ENCODE data around the gene RNF223. TPM values are rescaled to one million over a fixed set of nuclear protein-coding genes. Genes with fewer than 3 reads are reported as not detected.

The RNF223 gene
- total RNA-seq, 1 experiment from 2014 or later, result 147 TPM

DNA sequence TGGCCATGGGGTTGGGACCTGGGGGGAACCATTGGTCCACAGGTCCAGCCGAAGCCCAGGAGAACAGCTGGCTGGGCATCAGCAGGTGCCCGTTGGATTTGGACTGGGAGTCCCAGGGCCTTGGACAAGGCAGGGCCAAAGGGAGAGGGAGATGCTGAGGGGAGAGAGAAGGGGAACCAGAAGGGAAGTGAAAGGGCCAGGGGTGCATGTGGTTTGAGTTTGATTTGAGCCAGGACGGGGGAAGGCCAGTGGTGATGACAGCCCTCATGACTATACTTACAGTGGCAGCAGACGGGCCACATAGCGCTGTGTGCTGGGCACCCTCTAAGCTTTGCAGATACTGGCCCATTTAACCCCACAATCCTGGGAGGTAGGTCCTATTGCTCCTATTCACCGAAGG is 35.4 kb downstream of the RNF223 start:
- no peak overlapping the region for H3K9ac ChIP-seq (ENCODE audit: low read length)
- H3K4me3 ChIP-seq (ENCODE audit: low read length), result no peak overlapping the region
- ChIA-PET POLR2A (ENCODE audit: unreplicated experiment) (no interaction called here), CTCF (interaction anchor here (0.6 kb wide), 1 partner anchor 23 kb away, joined by 3 read pairs; no protein-coding TSS in a partner anchor)
- H3K27me3 ChIP-seq (ENCODE audit: low read length), result no peaks in the 10 kb centered on the region
- no peaks in the 10 kb centered on the region for H3K9me2 ChIP-seq (replicated peaks; ENCODE audit: low read length)
- H3F3A ChIP-seq (ENCODE audit: low read length, unreplicated experiment), result no peaks in the 10 kb centered on the region
- no peak for ATAC-seq
- BruUV-seq (replicated peaks), result no TSS peak
- H3K9me3 ChIP-seq (ENCODE audit: low read length), result no peaks in the 10 kb centered on the region
- peaks cover 54% of the 10 kb centered on the region for H3K36me3 ChIP-seq (ENCODE audit: low read depth, low read length)
- H3K4me2 ChIP-seq (ENCODE audit: low read length), result no peak overlapping the region
- H4K20me1 ChIP-seq (ENCODE audit: low read length), result peaks cover 67% of the 10 kb centered on the region
- TF ChIP-seq EZH2 (IDR thresholded peaks at IDR 0.05; ENCODE audit: low read length, unreplicated experiment) (no peak), EZH2phosphoT487 (IDR thresholded peaks at IDR 0.05; ENCODE audit: borderline replicate concordance, low read length) (no peak)
- TF ChIP-seq, protein P1, sequence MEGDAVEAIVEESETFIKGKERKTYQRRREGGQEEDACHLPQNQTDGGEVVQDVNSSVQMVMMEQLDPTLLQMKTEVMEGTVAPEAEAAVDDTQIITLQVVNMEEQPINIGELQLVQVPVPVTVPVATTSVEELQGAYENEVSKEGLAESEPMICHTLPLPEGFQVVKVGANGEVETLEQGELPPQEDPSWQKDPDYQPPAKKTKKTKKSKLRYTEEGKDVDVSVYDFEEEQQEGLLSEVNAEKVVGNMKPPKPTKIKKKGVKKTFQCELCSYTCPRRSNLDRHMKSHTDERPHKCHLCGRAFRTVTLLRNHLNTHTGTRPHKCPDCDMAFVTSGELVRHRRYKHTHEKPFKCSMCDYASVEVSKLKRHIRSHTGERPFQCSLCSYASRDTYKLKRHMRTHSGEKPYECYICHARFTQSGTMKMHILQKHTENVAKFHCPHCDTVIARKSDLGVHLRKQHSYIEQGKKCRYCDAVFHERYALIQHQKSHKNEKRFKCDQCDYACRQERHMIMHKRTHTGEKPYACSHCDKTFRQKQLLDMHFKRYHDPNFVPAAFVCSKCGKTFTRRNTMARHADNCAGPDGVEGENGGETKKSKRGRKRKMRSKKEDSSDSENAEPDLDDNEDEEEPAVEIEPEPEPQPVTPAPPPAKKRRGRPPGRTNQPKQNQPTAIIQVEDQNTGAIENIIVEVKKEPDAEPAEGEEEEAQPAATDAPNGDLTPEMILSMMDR (conservative IDR thresholded peaks at IDR 0.05; ENCODE audit: low read depth, low read length), result no peak
- DNase-seq, result no peak
- no peak overlapping the region for H2AFZ ChIP-seq (ENCODE audit: low read length)
- H3K79me2 ChIP-seq (ENCODE audit: low read length), result peaks cover 65% of the 10 kb centered on the region
- intact Hi-C loops (cut with micrococcal nuclease), result no loop called here
- peaks cover 11% of the 10 kb centered on the region for H3K4me1 ChIP-seq (ENCODE audit: insufficient read depth, low read length)
- H3K27ac ChIP-seq (ENCODE audit: low read length), result no peak overlapping the region

- ChIA-PET CTCF (no interaction called here), POLR2A (ENCODE audit: unreplicated experiment) (interaction anchor here (0.6 kb wide), 1 partner anchor 20 kb away, joined by 3 read pairs; no protein-coding TSS in a partner anchor)
- intact Hi-C loops (cut with micrococcal nuclease), result no loop called here
- H3F3A ChIP-seq (ENCODE audit: low read length, unreplicated experiment), result no peaks in the 10 kb centered on the region
- peaks cover 48% of the 10 kb centered on the region for H3K36me3 ChIP-seq (ENCODE audit: low read depth, low read length)
- no peaks in the 10 kb centered on the region for H3K27me3 ChIP-seq (ENCODE audit: low read length)
- H3K4me1 ChIP-seq (ENCODE audit: insufficient read depth, low read length), result peaks cover 11% of the 10 kb centered on the region
- ATAC-seq (no peak), DNase-seq (no peak)
- H4K20me1 ChIP-seq (ENCODE audit: low read length), result peaks cover 59% of the 10 kb centered on the region
- no peak overlapping the region for H3K27ac ChIP-seq (ENCODE audit: low read length)
- H3K4me2 ChIP-seq (ENCODE audit: low read length), result no peak overlapping the region
- H3K79me2 ChIP-seq (ENCODE audit: low read length), result peaks cover 59% of the 10 kb centered on the region
- TF ChIP-seq EZH2phosphoT487 (IDR thresholded peaks at IDR 0.05; ENCODE audit: borderline replicate concordance, low read length) (no peak), EZH2 (IDR thresholded peaks at IDR 0.05; ENCODE audit: low read length, unreplicated experiment) (no peak)
- TF ChIP-seq, protein P1 (conservative IDR thresholded peaks at IDR 0.05; ENCODE audit: low read depth, low read length), result no peak
- H3K4me3 ChIP-seq (ENCODE audit: low read length), result no peak overlapping the region
- H3K9me3 ChIP-seq (ENCODE audit: low read length), result no peaks in the 10 kb centered on the region
- H3K9ac ChIP-seq (ENCODE audit: low read length), result no peak overlapping the region
- no TSS peak for BruUV-seq (replicated peaks)
- H2AFZ ChIP-seq (ENCODE audit: low read length), result no peak overlapping the region
- H3K9me2 ChIP-seq (replicated peaks; ENCODE audit: low read length), result no peaks in the 10 kb centered on the region
These were observed 36.5 kb downstream of the RNF223 start for GRCh38 chr1:1037366-1038327.
